SK-N-SH (cell line): ENCODE data around the gene SGPP1. TPM values are rescaled to one million over a fixed set of nuclear protein-coding genes. Genes with fewer than 3 reads are reported as not detected.

Source experiments
- CTCF ChIA-PET: fragments of 300-600, 350-600 bp; formaldehyde crosslinking; extraction: SDS; loops from one replicate; lab custom pipeline; 2021; lab: Yijun Ruan, JAX
- POLR2A ChIA-PET: fragments of 350-600 bp; sonication (Branson Sonifier 250); formaldehyde crosslinking; extraction: SDS; loops from one replicate; lab custom pipeline; 2020; ENCODE audit warnings: antibody characterized with exemption, inconsistent platforms; lab: Yijun Ruan, JAX
- DNase-seq: peaks from one replicate; pipeline ENCODE4 v3.0.0; 2012
- H2AFZ ChIP-seq: fragments of 200-600 bp; sonication (generic); 2 replicates; pipeline ENCODE4 v1.8.1; 2016; ENCODE audit warnings: antibody characterized with exemption, mild to moderate bottlenecking, low read depth
- H3F3A ChIP-seq: fragments of 200-600 bp; sonication (generic); replicated peaks from 2 replicates; pipeline ENCODE3; 2016; ENCODE audit warnings: antibody characterized with exemption, mild to moderate bottlenecking; ENCODE audit not compliant: insufficient read depth
- H3K27ac ChIP-seq, 2 experiments: fragments of 200-500 bp in 1 of 2; fragments of 200-600 bp in 1 of 2; sonication (Bioruptor generic) in 1 of 2; sonication (generic), shearing (Covaris generic) in 1 of 2; 2 replicates each; pipeline versions ENCODE4 v1.5.1 to v1.6.1; 2014 to 2016; ENCODE audit warnings: low read depth in 2 of 2, inconsistent platforms in 1 of 2, low read length in 1 of 2, mild to moderate bottlenecking in 1 of 2, mixed read lengths in 1 of 2
- H3K27me3 ChIP-seq: fragments of 200-600 bp; sonication (generic), shearing (Covaris generic); 2 replicates; pipeline ENCODE4 v1.6.1; 2016; ENCODE audit warnings: mixed run types; ENCODE audit not compliant: insufficient read depth
- H3K36me3 ChIP-seq, 2 experiments: fragments of 200-500 bp in 1 of 2; fragments of 200-600 bp in 1 of 2; sonication (Bioruptor generic) in 1 of 2; sonication (generic) in 1 of 2; replicated peaks in 1 of 2; 2 replicates each; pipeline versions ENCODE3 to v1.5.1; 2014 to 2016; ENCODE audit warnings: low read length in 1 of 2, mild to moderate bottlenecking in 1 of 2; ENCODE audit not compliant: insufficient read depth in 2 of 2, control insufficient read depth in 1 of 2
- H3K4me1 ChIP-seq, 2 experiments: fragments of 200-500 bp in 1 of 2; fragments of 200-600 bp in 1 of 2; sonication (Bioruptor generic) in 1 of 2; sonication (generic), shearing (Covaris generic) in 1 of 2; 2 replicates each; pipeline versions ENCODE4 v1.5.1 to v1.6.1; 2014 to 2016; ENCODE audit warnings: low read depth in 1 of 2, low read length in 1 of 2, mixed run types in 1 of 2; ENCODE audit not compliant: insufficient read depth in 2 of 2, control insufficient read depth in 1 of 2
- H3K4me2 ChIP-seq: fragments of 200-600 bp; sonication (generic), shearing (Covaris generic); 2 replicates; pipeline ENCODE4 v1.6.1; 2017; ENCODE audit warnings: mixed run types
- H3K4me3 ChIP-seq, 2 experiments: fragments of 200-500 bp in 1 of 2; fragments of 200-600 bp in 1 of 2; sonication (Bioruptor generic) in 1 of 2; sonication (generic), shearing (Covaris generic) in 1 of 2; 2 replicates each; pipeline versions ENCODE4 v1.5.1 to v1.8.1; 2014 to 2016; ENCODE audit warnings: low read depth in 2 of 2, inconsistent platforms in 1 of 2, low read length in 1 of 2, mild to moderate bottlenecking in 1 of 2, mixed read lengths in 1 of 2, moderate library complexity in 1 of 2
- H3K79me2 ChIP-seq: fragments of 200-600 bp; sonication (generic); 2 replicates; pipeline ENCODE4 v1.8.1; 2017; ENCODE audit warnings: mild to moderate bottlenecking; ENCODE audit not compliant: insufficient read depth
- H3K9ac ChIP-seq: fragments of 200-600 bp; sonication (generic); 2 replicates; pipeline ENCODE4 v1.6.1; 2017; ENCODE audit warnings: mixed run types
- H3K9me2 ChIP-seq: fragments of 200-600 bp; sonication (generic); 2 replicates; pipeline ENCODE4 v1.6.1; 2017; ENCODE audit warnings: mixed run types
- H3K9me3 ChIP-seq: fragments of 200-600 bp; sonication (generic); 2 replicates; pipeline ENCODE4 v1.6.1; 2017; ENCODE audit warnings: mixed run types, mild to moderate bottlenecking, moderate library complexity
- H4K20me1 ChIP-seq: fragments of 200-600 bp; sonication (generic); 2 replicates; pipeline ENCODE4 v1.6.1; 2017; ENCODE audit warnings: mild to moderate bottlenecking, mixed run types; ENCODE audit not compliant: insufficient read depth
- EP300 ChIP-seq, 2 experiments: IDR thresholded peaks; 2 replicates each; pipeline versions ENCODE4 v1.4.0 to v1.6.1; 2012; ENCODE audit warnings: borderline replicate concordance in 1 of 2, low read depth in 1 of 2, low read length in 1 of 2
- EZH2phosphoT487 ChIP-seq: fragments of 200-600 bp; sonication (generic); IDR thresholded peaks from 2 replicates; pipeline ENCODE4 v1.6.1; 2017; ENCODE audit warnings: low read depth, mixed run types, mild to moderate bottlenecking, antibody characterized with exemption, moderate library complexity, borderline replicate concordance
- FOXM1 ChIP-seq: IDR thresholded peaks from 2 replicates; pipeline ENCODE4 v1.4.0; 2012; ENCODE audit warnings: low read depth, mild to moderate bottlenecking
- GABPA ChIP-seq: IDR thresholded peaks from 2 replicates; pipeline ENCODE4 v1.4.0; 2012; ENCODE audit warnings: low read depth, mild to moderate bottlenecking
- GATA2 ChIP-seq: sonication (generic); formaldehyde crosslinking; IDR thresholded peaks from 2 replicates; pipeline ENCODE4 v1.5.0; 2020; ENCODE audit warnings: mild to moderate bottlenecking, missing genetic modification reagents
- JUND ChIP-seq: IDR thresholded peaks from 2 replicates; pipeline ENCODE4 v1.4.0; 2012
- MEF2A ChIP-seq: IDR thresholded peaks from 2 replicates; pipeline ENCODE4 v1.4.0; 2012; ENCODE audit warnings: low read depth, borderline replicate concordance
- MXI1 ChIP-seq: IDR thresholded peaks from 2 replicates; pipeline ENCODE4 v1.6.1; 2012; ENCODE audit warnings: mild to moderate bottlenecking, low read depth, low read length, improper control_type of control experiment
- NFIC ChIP-seq: IDR thresholded peaks from 2 replicates; pipeline ENCODE4 v1.4.0; 2012; ENCODE audit warnings: borderline replicate concordance
- NRF1 ChIP-seq: IDR thresholded peaks from 2 replicates; pipeline ENCODE4 v1.6.1; 2012; ENCODE audit warnings: low read depth, mild to moderate bottlenecking, low read length
- POLR2AphosphoS5 ChIP-seq: IDR thresholded peaks from 2 replicates; pipeline ENCODE4 v1.6.1; 2012; ENCODE audit warnings: low read depth, low read length
- RAD21 ChIP-seq: IDR thresholded peaks from 2 replicates; pipeline ENCODE4 v1.6.1; 2012; ENCODE audit warnings: mild to moderate bottlenecking, low read length
- RXRA ChIP-seq: IDR thresholded peaks from 2 replicates; pipeline ENCODE4 v1.4.0; 2012; ENCODE audit warnings: low read depth, mild to moderate bottlenecking, borderline replicate concordance
- SMC3 ChIP-seq: IDR thresholded peaks from 2 replicates; pipeline ENCODE4 v1.6.1; 2012; ENCODE audit warnings: low read depth, low read length, improper control_type of control experiment
- TAF1 ChIP-seq: IDR thresholded peaks from 2 replicates; pipeline ENCODE4 v1.6.1; 2012; ENCODE audit warnings: low read depth, mild to moderate bottlenecking, low read length, moderate library complexity, borderline replicate concordance
- TCF12 ChIP-seq: IDR thresholded peaks from 2 replicates; pipeline ENCODE4 v1.4.0; 2012
- YY1 ChIP-seq: IDR thresholded peaks from 2 replicates; pipeline ENCODE4 v1.4.0; 2012; ENCODE audit warnings: low read depth, mild to moderate bottlenecking
- WGBS: methylation state at CpG from one replicate; pipeline ENCODE4 v1.1.6; 2017; ENCODE audit warnings: low lambda C conversion rate; 5-methylcytosine and 5-hydroxymethylcytosine counted together
- polyA plus RNA-seq, 3 experiments: library from polyadenylated mRNA; depleted of rRNA; stranded (reverse); fragments of >200 nt; gene quantifications; 2 replicates each; pipeline ENCODE4 v1.2.3, GENCODE V29; 2012
- TF ChIP-seq, protein P1 (sequence below): fragments of 150-350 bp; IDR thresholded peaks from 2 replicates; pipeline ENCODE4 v1.6.1; 2017; ENCODE audit warnings: antibody characterized with exemption, low read length, low read depth, borderline replicate concordance
- TF ChIP-seq, protein P2 (sequence below): IDR thresholded peaks from 2 replicates; pipeline ENCODE4 v1.4.0; 2012; ENCODE audit warnings: low read depth, borderline replicate concordance
- TF ChIP-seq, protein P3 (sequence below): fragments of 200-600 bp; sonication (generic); IDR thresholded peaks from 2 replicates; pipeline ENCODE4 v1.6.1; 2017; ENCODE audit warnings: antibody characterized with exemption, mild to moderate bottlenecking, moderate library complexity

Gene SGPP1, protein sequence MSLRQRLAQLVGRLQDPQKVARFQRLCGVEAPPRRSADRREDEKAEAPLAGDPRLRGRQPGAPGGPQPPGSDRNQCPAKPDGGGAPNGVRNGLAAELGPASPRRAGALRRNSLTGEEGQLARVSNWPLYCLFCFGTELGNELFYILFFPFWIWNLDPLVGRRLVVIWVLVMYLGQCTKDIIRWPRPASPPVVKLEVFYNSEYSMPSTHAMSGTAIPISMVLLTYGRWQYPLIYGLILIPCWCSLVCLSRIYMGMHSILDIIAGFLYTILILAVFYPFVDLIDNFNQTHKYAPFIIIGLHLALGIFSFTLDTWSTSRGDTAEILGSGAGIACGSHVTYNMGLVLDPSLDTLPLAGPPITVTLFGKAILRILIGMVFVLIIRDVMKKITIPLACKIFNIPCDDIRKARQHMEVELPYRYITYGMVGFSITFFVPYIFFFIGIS
- polyA plus RNA-seq (2012; rRNA removed): 8.1 and 8.4 TPM in 2 replicates
- 11.6 and 12.3 TPM in 2 replicates for polyA plus RNA-seq (2012; cell fraction: cytosol; rRNA removed)
- polyA plus RNA-seq (2012; cell fraction: nucleus; rRNA removed): 3.3 and 6.0 TPM in 2 replicates

DNA sequence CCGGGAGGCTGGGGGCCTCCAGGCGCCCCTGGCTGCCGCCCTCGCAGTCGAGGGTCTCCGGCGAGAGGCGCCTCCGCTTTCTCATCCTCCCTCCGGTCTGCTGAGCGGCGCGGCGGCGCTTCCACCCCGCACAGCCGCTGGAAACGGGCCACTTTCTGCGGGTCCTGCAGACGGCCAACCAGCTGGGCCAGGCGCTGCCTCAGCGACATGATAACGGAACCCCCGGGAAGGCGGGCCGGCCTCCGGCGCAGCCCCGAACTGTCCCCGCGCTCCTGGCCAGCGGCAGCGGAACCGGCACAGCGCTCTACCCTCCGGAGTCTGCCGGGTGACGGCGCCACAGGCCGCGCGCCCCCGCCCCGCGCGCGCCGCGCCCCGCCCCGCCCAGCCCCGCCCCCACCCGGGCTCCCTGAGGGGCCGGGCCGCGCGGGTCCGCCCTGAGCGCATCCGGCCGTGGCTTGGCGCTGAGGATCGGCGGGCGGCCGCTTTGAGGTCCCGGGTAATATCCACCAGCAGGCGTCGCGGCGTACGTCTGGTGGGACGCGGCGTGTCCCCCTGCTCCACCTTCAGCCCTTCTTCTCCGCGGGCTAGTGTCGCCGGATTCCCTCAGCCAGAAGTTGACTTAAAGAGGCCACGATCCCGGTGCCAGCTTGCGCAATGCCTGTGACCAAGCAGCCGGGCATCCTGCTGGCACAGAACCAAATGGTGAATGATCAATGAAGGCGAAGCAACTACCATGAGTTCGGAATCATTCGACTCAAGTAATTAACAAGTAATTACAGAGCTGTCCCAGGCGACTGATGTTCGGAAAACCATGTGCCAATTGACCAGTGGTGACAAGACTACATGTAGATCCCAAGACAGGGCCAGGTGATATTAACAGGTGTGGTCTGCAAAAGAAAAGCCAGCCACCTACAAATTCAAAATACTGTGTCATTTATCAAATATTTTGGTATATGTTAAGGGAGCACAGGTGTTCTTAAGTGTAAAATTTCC lies at the start of gene SGPP1:
TSS of gene SGPP1 (minus strand) at position 330 of the 993 bp plus-strand sequence. CDS start at position 209, 121 bp downstream.
- Histone ChIP-seq H3K79me2 (peaks cover 41% of the 10 kb centered on the region), H3F3A (peaks cover 6% of the 10 kb centered on the region), H3K4me1 (peaks cover 0 to 7% of the 10 kb centered on the region in 2 experiments; a peak in 3 of 4 replicates), H3K4me2 (peak within 1 kb of the TSS; percentile 88), H3K4me3 (peak within 1 kb of the TSS; percentile 72 to 82), H4K20me1 (0 out of 2 replicates have a peak, but pooled peaks cover 7% of the 10 kb centered on the region), H3K9me2 (no peaks in the 10 kb centered on the region), H3K9ac (peak within 1 kb of the TSS; percentile 81), H2AFZ (peak within 1 kb of the TSS; percentile 84), H3K9me3 (no peaks in the 10 kb centered on the region), H3K27me3 (no peaks in the 10 kb centered on the region), H3K36me3 (no peaks in the 10 kb centered on the region), H3K27ac (peak within 1 kb of the TSS; percentile 48 to 61; a peak in 2 of 4 replicates)
- CTCF ChIA-PET: interaction anchor here (1.0 to 1.3 kb wide), 2 partner anchors 16 to 21 kb away, joined by 3 to 4 read pairs; no protein-coding TSS in a partner anchor
- POLR2A ChIA-PET: interaction anchor here (1.2 to 1.7 kb wide), 2 partner anchors 86 to 185 kb away, joined by 3 to 4 read pairs; partner anchors contain the start of genes PPP2R5E and WDR89
- 6% methylated on average over 21 of the region's 88 CpGs for WGBS
- DNase-seq: peak; percentile 97
- TF ChIP-seq SMC3 (peak; percentile 17; the same call in 1 of the 2 replicates), EZH2phosphoT487 (no peak), JUND (no peak), NFIC (peak; percentile 71), RXRA (no peak), NRF1 (no peak), MXI1 (peak; percentile 52; the same call in 1 of the 2 replicates), RAD21 (peak; percentile 34), MEF2A (no peak), TCF12 (no peak), YY1 (no peak), FOXM1 (no peak), GABPA (no peak), POLR2AphosphoS5 (peak; percentile 65), EP300 (IDR thresholded peaks at IDR 0.05; ENCODE audit: borderline replicate concordance in 1 of 2, low read depth in 1 of 2, low read length in 1 of 2) (no peak), TAF1 (peak; percentile 58; the same call in 1 of the 2 replicates), GATA2 (CRISPR knock-in tag) (no peak)
- TF ChIP-seq, protein P1, sequence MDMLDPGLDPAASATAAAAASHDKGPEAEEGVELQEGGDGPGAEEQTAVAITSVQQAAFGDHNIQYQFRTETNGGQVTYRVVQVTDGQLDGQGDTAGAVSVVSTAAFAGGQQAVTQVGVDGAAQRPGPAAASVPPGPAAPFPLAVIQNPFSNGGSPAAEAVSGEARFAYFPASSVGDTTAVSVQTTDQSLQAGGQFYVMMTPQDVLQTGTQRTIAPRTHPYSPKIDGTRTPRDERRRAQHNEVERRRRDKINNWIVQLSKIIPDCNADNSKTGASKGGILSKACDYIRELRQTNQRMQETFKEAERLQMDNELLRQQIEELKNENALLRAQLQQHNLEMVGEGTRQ: no peak
- TF ChIP-seq, protein P2, sequence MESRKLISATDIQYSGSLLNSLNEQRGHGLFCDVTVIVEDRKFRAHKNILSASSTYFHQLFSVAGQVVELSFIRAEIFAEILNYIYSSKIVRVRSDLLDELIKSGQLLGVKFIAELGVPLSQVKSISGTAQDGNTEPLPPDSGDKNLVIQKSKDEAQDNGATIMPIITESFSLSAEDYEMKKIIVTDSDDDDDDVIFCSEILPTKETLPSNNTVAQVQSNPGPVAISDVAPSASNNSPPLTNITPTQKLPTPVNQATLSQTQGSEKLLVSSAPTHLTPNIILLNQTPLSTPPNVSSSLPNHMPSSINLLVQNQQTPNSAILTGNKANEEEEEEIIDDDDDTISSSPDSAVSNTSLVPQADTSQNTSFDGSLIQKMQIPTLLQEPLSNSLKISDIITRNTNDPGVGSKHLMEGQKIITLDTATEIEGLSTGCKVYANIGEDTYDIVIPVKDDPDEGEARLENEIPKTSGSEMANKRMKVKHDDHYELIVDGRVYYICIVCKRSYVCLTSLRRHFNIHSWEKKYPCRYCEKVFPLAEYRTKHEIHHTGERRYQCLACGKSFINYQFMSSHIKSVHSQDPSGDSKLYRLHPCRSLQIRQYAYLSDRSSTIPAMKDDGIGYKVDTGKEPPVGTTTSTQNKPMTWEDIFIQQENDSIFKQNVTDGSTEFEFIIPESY: no peak
- TF ChIP-seq, protein P3, sequence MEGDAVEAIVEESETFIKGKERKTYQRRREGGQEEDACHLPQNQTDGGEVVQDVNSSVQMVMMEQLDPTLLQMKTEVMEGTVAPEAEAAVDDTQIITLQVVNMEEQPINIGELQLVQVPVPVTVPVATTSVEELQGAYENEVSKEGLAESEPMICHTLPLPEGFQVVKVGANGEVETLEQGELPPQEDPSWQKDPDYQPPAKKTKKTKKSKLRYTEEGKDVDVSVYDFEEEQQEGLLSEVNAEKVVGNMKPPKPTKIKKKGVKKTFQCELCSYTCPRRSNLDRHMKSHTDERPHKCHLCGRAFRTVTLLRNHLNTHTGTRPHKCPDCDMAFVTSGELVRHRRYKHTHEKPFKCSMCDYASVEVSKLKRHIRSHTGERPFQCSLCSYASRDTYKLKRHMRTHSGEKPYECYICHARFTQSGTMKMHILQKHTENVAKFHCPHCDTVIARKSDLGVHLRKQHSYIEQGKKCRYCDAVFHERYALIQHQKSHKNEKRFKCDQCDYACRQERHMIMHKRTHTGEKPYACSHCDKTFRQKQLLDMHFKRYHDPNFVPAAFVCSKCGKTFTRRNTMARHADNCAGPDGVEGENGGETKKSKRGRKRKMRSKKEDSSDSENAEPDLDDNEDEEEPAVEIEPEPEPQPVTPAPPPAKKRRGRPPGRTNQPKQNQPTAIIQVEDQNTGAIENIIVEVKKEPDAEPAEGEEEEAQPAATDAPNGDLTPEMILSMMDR: peak; percentile 33
- TF ChIP-seq, all 33 proteins: peak for 7
